PC-3 (cell line): ENCODE measurements around the gene GTF3C5.

Experiments
- CTCF ChIP-seq: fragments of 300-600 bp; sonication (generic); conservative IDR thresholded peaks from 2 replicates; pipeline ENCODE4 v1.5.1; 2017; ENCODE audit warnings: antibody characterized with exemption, low read depth, mild to moderate bottlenecking, low read length
- EZH2 ChIP-seq: fragments of 300-600 bp; sonication (generic); IDR thresholded peaks from one replicate; pipeline ENCODE4 v1.6.1; 2017; ENCODE audit warnings: antibody characterized with exemption, mild to moderate bottlenecking, low read length; ENCODE audit not compliant: unreplicated experiment
- EZH2phosphoT487 ChIP-seq: fragments of 300-600 bp; sonication (generic); IDR thresholded peaks from 2 replicates; pipeline ENCODE4 v1.6.1; 2018; ENCODE audit warnings: mild to moderate bottlenecking, antibody characterized with exemption, low read length, borderline replicate concordance

DNA sequence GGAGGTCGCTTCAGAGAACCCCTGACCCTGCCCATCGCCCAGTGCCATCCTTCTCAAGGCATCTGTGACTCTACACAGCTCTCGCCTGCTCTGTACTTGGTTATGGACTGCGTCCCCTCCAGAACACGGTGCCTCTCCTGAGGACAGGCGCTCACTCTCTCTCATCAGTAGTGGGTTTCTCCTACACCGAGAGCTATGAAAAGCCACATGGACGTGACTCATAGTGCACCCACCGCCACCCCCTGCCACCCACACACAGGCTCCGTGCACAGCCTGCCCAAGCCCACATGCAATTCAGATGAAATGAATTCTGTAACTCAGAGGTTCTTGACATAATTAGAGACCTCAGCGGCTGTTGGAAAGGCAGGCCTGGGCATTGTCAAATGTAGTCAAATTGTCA lies 13.9 kb downstream of the GTF3C5 start:
- TF ChIP-seq CTCF (no peak), EZH2 (no peak), EZH2phosphoT487 (no peak)
